Measurements from ENCODE around the gene EFTUD2.

EFTUD2 gene

DNA sequence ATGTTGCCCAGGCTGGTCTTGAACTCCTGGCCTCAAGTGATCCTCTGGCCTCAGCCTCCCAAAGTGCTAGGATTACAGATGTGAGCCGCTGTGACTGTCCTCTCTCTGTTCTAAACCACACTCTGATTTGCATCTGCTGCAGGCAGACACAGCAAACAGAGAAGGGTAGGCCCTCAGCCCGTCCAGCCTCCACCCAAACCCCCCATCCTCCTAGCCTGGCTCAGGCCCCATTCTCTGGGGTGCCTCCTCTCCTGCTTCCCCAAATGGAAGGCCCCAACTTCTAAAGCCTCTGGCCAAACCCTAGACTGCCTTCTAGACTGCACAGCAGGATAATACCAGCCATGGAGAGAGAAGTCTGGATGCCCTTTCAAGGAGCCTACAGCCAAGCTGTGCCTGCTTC is 20.2 kb upstream of the EFTUD2 start:
- Histone ChIP-seq H3K9me3 (ENCODE audit: control insufficient read depth, insufficient read depth, low read length) (no peaks in the 10 kb centered on the region), H3K4me1 (ENCODE audit: insufficient read depth, low read length) (peaks cover 12% of the 10 kb centered on the region), H3K36me3 (ENCODE audit: insufficient read depth, low read length) (no peaks in the 10 kb centered on the region), H3K9ac (ENCODE audit: low read depth, low read length) (no peak overlapping the region)

DNA sequence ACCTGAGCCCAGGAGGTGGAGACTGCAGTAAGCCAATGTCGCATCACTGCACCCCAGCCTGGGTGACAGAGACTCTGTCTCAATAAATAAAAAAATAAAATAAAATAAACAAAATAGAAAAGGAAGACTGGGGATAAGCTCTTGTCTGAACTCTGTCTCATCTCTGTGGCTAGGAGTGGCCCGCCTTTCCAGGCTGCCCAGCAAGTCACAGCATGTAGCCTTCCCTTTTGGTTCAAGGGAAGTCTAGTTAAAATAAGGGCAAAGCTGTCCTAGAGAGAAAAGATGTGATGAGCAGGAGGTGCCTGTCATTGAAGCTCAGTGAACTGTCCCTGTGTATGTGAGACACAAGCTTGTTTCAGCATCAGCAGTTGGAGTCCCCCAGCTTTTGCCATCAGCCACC is 18.8 kb upstream of the EFTUD2 start:
- no peaks in the 10 kb centered on the region for H3K36me3 ChIP-seq (ENCODE audit: insufficient read depth, low read length)
- H3K9me3 ChIP-seq (ENCODE audit: control insufficient read depth, insufficient read depth, low read length), result no peaks in the 10 kb centered on the region
- H3K4me1 ChIP-seq (ENCODE audit: insufficient read depth, low read length), result peaks cover 17% of the 10 kb centered on the region
- no peak overlapping the region for H3K9ac ChIP-seq (ENCODE audit: low read depth, low read length)

DNA sequence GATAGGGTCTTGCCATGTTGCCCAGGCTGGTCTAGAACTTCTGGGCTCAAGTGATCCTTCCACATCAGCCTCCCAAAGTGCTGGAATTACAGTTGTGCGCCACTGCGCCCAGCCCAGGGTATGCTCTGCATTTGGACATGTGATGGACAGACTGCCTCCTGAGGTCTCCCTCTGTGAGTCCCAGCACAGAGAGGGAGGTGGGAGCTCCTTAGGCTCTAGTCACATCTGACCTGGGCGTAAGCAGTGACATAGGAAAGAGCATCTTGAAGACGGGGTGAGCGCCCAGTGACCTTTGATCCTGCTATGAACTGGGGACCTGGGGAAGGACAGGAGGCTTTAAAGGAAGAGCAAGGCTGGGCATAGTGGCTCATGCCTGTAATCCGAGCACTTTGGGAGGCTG is 18.2 kb upstream of the EFTUD2 start:
- Histone ChIP-seq H3K9ac (ENCODE audit: low read depth, low read length) (no peak overlapping the region), H3K36me3 (ENCODE audit: insufficient read depth, low read length) (no peaks in the 10 kb centered on the region), H3K4me1 (ENCODE audit: insufficient read depth, low read length) (peaks cover 17% of the 10 kb centered on the region), H3K9me3 (ENCODE audit: control insufficient read depth, insufficient read depth, low read length) (no peaks in the 10 kb centered on the region)

DNA sequence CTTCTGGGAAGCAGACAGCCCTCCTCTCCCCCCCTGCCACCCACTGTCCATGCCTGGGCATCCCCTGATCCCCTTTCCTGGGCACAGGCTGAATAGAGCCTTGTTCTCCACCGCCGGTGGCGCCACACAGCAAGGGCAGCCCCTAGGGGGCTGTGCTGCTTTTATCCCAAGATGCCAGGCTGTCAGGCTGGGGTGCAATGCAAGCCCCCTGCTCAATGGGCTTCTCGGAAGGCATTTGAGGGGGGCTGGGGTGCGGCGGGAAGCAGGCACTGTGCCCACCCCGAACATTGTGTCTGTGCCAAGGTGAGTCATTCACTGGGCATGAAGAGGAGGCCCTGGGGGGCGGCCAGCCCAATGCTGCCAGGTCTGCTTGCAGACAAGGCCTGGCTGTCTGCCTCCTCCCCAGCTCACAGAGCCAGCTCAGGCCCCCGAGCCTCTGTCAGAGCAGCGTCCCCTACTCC is 17.6 kb upstream of the EFTUD2 start:
- Histone ChIP-seq H3K4me1 (ENCODE audit: insufficient read depth, low read length) (peaks cover 17% of the 10 kb centered on the region), H3K9me3 (ENCODE audit: control insufficient read depth, insufficient read depth, low read length) (no peaks in the 10 kb centered on the region), H3K9ac (ENCODE audit: low read depth, low read length) (no peak overlapping the region), H3K36me3 (ENCODE audit: insufficient read depth, low read length) (no peaks in the 10 kb centered on the region)

DNA sequence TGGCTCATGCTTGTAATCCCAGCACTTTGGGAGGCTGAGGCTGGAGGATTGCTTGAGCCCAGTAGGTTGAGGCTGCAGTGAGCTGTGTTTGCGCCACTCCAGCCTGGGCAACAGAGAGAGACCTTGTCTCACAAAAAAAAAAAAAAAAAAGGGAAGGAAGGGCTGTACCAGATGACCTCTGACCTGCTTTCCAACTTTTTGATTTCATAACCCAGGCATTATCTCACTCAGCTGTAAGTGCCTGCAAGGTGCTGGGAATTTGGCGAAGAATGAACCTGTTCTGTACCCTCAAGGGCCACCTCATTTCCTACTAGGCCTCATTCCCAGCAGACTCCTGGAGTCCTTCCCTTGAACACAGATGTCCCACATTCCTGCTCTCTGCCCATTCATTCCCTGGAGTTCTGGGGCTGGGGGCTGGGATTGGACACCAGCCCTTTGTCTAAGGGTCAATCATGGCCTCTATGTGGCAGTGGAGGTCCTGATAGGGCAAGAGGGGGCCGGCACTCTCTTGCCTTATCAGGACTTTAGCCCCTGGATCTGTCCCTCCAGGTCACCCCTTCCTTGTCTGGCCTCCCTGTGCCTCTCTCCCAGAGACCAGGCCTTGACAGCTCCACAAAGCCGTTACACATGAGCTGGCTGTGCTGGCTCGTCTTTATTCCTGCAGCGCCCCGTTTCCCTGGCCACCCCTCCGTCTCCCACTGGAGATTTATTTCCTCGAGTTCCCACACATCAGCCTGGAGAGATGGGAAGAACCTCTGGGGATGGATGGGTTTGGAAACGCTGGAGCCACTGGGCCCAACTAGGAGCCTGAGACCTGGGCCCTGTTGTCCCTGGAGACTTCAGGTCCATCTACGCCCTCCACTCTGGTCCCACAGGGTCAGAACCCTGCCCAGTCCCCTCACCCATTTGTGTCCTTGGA is 16.9 kb upstream of the EFTUD2 start:
- Histone ChIP-seq H3K9me3 (ENCODE audit: control insufficient read depth, insufficient read depth, low read length) (no peaks in the 10 kb centered on the region), H3K4me1 (ENCODE audit: insufficient read depth, low read length) (peaks cover 15% of the 10 kb centered on the region), H3K36me3 (ENCODE audit: insufficient read depth, low read length) (no peaks in the 10 kb centered on the region), H3K9ac (ENCODE audit: low read depth, low read length) (no peak overlapping the region)

GRCh38 chr17:44915321-44915726 is 16.1 kb upstream of the EFTUD2 start, which contains the start of gene GFAP:
TSS of gene GFAP (minus strand) at chr17:44915500. CDS start at chr17:44915486, 14 bp downstream.
- H3K9me3 ChIP-seq (ENCODE audit: control insufficient read depth, insufficient read depth, low read length), result no peaks in the 10 kb centered on the region
- H3K9ac ChIP-seq (ENCODE audit: low read depth, low read length), result no peak within 1 kb of the TSS
- no peaks in the 10 kb centered on the region for H3K36me3 ChIP-seq (ENCODE audit: insufficient read depth, low read length)
- H3K4me1 ChIP-seq (ENCODE audit: insufficient read depth, low read length), result peaks cover 11% of the 10 kb centered on the region

GRCh38 chr17:44914698-44915271 is 15.5 kb upstream of the EFTUD2 start:
- Histone ChIP-seq H3K9me3 (ENCODE audit: control insufficient read depth, insufficient read depth, low read length) (no peaks in the 10 kb centered on the region), H3K9ac (ENCODE audit: low read depth, low read length) (no peak overlapping the region), H3K4me1 (ENCODE audit: insufficient read depth, low read length) (peaks cover 14% of the 10 kb centered on the region), H3K36me3 (ENCODE audit: insufficient read depth, low read length) (no peaks in the 10 kb centered on the region)

GRCh38 chr17:44914148-44914547 is 14.9 kb upstream of the EFTUD2 start:
- Histone ChIP-seq H3K4me1 (ENCODE audit: insufficient read depth, low read length) (peaks cover 17% of the 10 kb centered on the region), H3K36me3 (ENCODE audit: insufficient read depth, low read length) (no peaks in the 10 kb centered on the region), H3K9ac (ENCODE audit: low read depth, low read length) (no peak overlapping the region), H3K9me3 (ENCODE audit: control insufficient read depth, insufficient read depth, low read length) (no peaks in the 10 kb centered on the region)

DNA sequence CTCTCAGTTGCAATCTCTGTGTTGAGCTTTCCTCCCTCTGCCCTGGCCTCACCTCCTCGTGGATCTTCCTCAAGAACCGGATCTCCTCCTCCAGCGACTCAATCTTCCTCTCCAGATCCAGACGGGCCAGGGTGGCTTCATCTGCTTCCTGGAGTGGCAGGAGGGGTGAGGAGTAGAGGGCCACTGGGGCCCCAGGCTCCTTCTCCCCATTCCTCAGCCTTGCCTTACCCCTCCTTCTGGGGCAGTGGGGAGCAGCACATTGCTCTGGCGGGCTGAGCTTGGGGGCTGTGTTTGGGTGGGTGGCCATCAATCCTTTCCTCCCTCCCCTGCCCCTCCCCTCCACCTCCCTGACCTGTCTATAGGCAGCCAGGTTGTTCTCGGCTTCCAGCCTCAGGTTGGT is 14.4 kb upstream of the EFTUD2 start:
- Histone ChIP-seq H3K9ac (ENCODE audit: low read depth, low read length) (no peak overlapping the region), H3K9me3 (ENCODE audit: control insufficient read depth, insufficient read depth, low read length) (no peaks in the 10 kb centered on the region), H3K4me1 (ENCODE audit: insufficient read depth, low read length) (peaks cover 17% of the 10 kb centered on the region), H3K36me3 (ENCODE audit: insufficient read depth, low read length) (no peaks in the 10 kb centered on the region)

- Histone ChIP-seq H3K9me3 (ENCODE audit: control insufficient read depth, insufficient read depth, low read length) (no peaks in the 10 kb centered on the region), H3K36me3 (ENCODE audit: insufficient read depth, low read length) (no peaks in the 10 kb centered on the region), H3K4me1 (ENCODE audit: insufficient read depth, low read length) (peaks cover 17% of the 10 kb centered on the region), H3K9ac (ENCODE audit: low read depth, low read length) (no peak overlapping the region)
These were observed 13.7 kb upstream of the EFTUD2 start for GRCh38 chr17:44912763-44913544.

- Histone ChIP-seq H3K9me3 (ENCODE audit: control insufficient read depth, insufficient read depth, low read length) (no peaks in the 10 kb centered on the region), H3K36me3 (ENCODE audit: insufficient read depth, low read length) (no peaks in the 10 kb centered on the region), H3K4me1 (ENCODE audit: insufficient read depth, low read length) (peaks cover 28% of the 10 kb centered on the region), H3K9ac (ENCODE audit: low read depth, low read length) (peak overlapping the region; percentile 34; the same call in 1 of the 2 replicates)
These were observed 12.1 kb upstream of the EFTUD2 start for GRCh38 chr17:44911133-44912001.

GRCh38 chr17:44910231-44911106 is 11.2 kb upstream of the EFTUD2 start:
- Histone ChIP-seq H3K9ac (ENCODE audit: low read depth, low read length) (peak overlapping the region; percentile 34; the same call in 1 of the 2 replicates), H3K36me3 (ENCODE audit: insufficient read depth, low read length) (no peaks in the 10 kb centered on the region), H3K4me1 (ENCODE audit: insufficient read depth, low read length) (peaks cover 37% of the 10 kb centered on the region), H3K9me3 (ENCODE audit: control insufficient read depth, insufficient read depth, low read length) (no peaks in the 10 kb centered on the region)

DNA sequence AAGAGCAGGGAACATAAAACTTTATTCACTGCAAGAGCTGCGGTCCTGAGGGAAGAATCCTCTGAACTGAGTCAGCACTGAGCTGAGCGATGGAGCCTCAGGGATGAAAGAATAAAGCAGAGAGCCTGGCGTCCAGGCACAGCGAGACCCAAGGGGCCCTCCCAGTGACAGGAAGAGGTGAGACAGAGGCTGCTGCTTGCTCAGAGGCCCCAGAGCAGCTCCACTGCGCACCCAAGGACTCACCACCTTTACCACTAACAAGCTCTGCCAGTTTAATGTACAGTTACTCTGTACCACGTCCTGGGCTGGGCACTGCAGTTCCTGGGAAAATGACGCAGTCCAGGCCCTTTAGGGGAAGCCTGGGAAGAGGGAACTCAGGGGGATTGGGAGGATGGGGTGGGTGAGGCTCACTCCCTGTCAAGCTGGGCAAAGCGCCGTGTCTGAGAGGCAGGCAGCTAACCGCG is 10.5 kb upstream of the EFTUD2 start:
- Histone ChIP-seq H3K4me1 (ENCODE audit: insufficient read depth, low read length) (peaks cover 40% of the 10 kb centered on the region), H3K9ac (ENCODE audit: low read depth, low read length) (no peak overlapping the region), H3K36me3 (ENCODE audit: insufficient read depth, low read length) (no peaks in the 10 kb centered on the region), H3K9me3 (ENCODE audit: control insufficient read depth, insufficient read depth, low read length) (no peaks in the 10 kb centered on the region)

Measured in ES-I3 (cell line).